Thymus (tissue), 11 donors: ENCODE data around the gene MNAT1. TPM values are rescaled to one million over a fixed set of nuclear protein-coding genes. Genes with fewer than 3 reads are reported as not detected.

Source experiments
- DNase-seq, 9 donors: peaks; one replicate each; pipeline ENCODE4 v3.0.0-alpha.2; 2013; ENCODE audit warnings: low spot score in 9 of 9, low read depth in 6 of 9, missing footprints in 1 of 9
- H3K27ac ChIP-seq, 2 donors: one replicate each; pipeline ENCODE4 v1.5.1; 2013; ENCODE audit warnings: control low read depth in 1 of 2, low read depth in 1 of 2, low read length in 1 of 2, mild to moderate bottlenecking in 1 of 2, moderate library complexity in 1 of 2
- H3K27me3 ChIP-seq, 2 donors: one replicate each; pipeline ENCODE4 v1.5.1; 2013; ENCODE audit warnings: low read length in 1 of 2; ENCODE audit not compliant: control insufficient read depth in 2 of 2, insufficient read depth in 1 of 2
- H3K36me3 ChIP-seq, 2 donors: one replicate each; pipeline ENCODE4 v1.5.1; 2013; ENCODE audit warnings: low read length in 1 of 2, mild to moderate bottlenecking in 1 of 2, moderate library complexity in 1 of 2; ENCODE audit not compliant: control insufficient read depth in 2 of 2, insufficient read depth in 2 of 2
- H3K4me1 ChIP-seq, 2 donors: one replicate each; pipeline ENCODE4 v1.5.1; 2013; ENCODE audit warnings: low read length in 2 of 2; ENCODE audit not compliant: control insufficient read depth in 2 of 2, insufficient read depth in 2 of 2
- H3K4me3 ChIP-seq, 2 donors: one replicate each; pipeline ENCODE4 v1.5.1; 2013; ENCODE audit warnings: low read length in 2 of 2, control low read depth in 1 of 2, mild to moderate bottlenecking in 1 of 2
- H3K9me3 ChIP-seq, 2 donors: one replicate each; pipeline ENCODE4 v1.5.1; 2013; ENCODE audit warnings: low read length in 1 of 2, mild to moderate bottlenecking in 1 of 2; ENCODE audit not compliant: control insufficient read depth in 2 of 2, insufficient read depth in 1 of 2
- WGBS: extraction: QIAGEN DNeasy Blood & Tissue Kit; methylation state at CpG from one replicate; pipeline ENCODE4 v1.1.7; 2013; 5-methylcytosine and 5-hydroxymethylcytosine counted together
- polyA plus RNA-seq: library from polyadenylated mRNA; stranded (reverse); fragments of 200-250 nt; gene quantifications from one replicate; pipeline ENCODE4 v1.2.3, GENCODE V29; 2013
- total RNA-seq: library from RNA; stranded (reverse); fragments of 120-200 nt; gene quantifications from one replicate; pipeline ENCODE4 v1.2.4, GENCODE V29; 2013
- donor health status: healthy.

Gene MNAT1
- total and polyA plus RNA-seq, 2 donors = 35.6 to 64.0 TPM

DNA sequence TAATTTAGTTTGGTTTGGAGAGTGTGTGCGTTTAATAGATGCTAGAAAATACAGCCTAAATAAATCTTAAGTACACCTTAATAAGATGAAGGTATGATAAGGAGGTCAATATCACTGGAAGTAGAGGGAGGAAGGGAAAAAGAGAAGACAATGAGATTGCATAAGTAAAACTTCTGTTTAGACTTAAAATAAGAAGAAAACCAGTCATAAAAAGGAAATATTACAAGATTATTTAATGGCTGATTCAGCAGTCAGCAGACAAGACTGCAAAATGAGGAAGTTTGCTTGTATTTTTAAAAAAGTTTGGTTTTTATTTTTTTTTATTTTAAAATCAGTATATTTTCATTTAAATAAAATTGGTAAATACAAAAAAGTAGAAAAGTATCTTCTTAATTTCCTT lies 249.6 kb downstream of the MNAT1 start:
- H3K4me3 ChIP-seq = no peak overlapping the region
- H3K27me3 ChIP-seq = no peaks in the 10 kb centered on the region
- no peaks in the 10 kb centered on the region for H3K9me3 ChIP-seq
- peaks cover 9 to 12% of the 10 kb centered on the region in 2 donors for H3K36me3 ChIP-seq
- H3K4me1 ChIP-seq = peaks cover 7 to 16% of the 10 kb centered on the region in 2 donors
- no peak overlapping the region for H3K27ac ChIP-seq
- no peak for DNase-seq
- WGBS = 96% methylated on average over 1 of the region's 1 CpG

DNA sequence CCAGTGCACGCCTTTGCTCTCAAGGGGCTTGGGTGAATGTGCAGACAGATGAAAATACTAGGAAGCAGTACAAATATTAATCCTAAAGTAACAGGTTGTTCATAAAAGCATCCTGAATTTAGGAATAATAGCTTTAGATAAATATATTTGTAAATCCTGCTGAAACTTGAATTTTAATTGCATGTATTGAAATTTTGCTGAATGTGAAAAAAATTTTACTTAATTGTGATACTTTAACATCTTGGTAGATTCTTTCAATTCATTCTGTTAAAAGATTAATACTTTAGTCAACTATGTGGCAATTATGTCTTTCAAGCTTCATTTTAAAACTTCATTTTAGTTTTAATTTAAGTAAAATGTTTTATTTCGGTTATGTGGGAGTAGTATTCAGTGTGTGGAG lies 251.9 kb downstream of the MNAT1 start:
- no peaks in the 10 kb centered on the region for H3K27me3 ChIP-seq
- peaks cover 13 to 21% of the 10 kb centered on the region in 2 donors for H3K36me3 ChIP-seq
- H3K9me3 ChIP-seq = no peaks in the 10 kb centered on the region
- DNase-seq = no peak
- peaks cover 7 to 9% of the 10 kb centered on the region in 2 donors for H3K4me1 ChIP-seq
- no peak overlapping the region for H3K4me3 ChIP-seq
- WGBS = over 99% methylated on average over 2 of the region's 2 CpGs
- no peak overlapping the region for H3K27ac ChIP-seq

GRCh38 chr14:60989599-60989998 lies 255.0 kb downstream of the MNAT1 start:
- Histone ChIP-seq H3K36me3 (peaks cover 13 to 25% of the 10 kb centered on the region in 2 donors), H3K9me3 (no peaks in the 10 kb centered on the region), H3K27me3 (no peaks in the 10 kb centered on the region), H3K4me1 (no peaks in the 10 kb centered on the region), H3K4me3 (no peak overlapping the region), H3K27ac (no peak overlapping the region)
- WGBS = 94% methylated on average over 2 of the region's 2 CpGs
- DNase-seq = no peak

GRCh38 chr14:60998617-60999016 lies 264.1 kb downstream of the MNAT1 start:
- DNase-seq = no peak
- H3K27ac ChIP-seq = no peak overlapping the region
- H3K4me1 ChIP-seq = no peaks in the 10 kb centered on the region
- H3K36me3 ChIP-seq = no peaks in the 10 kb centered on the region
- no peaks in the 10 kb centered on the region for H3K9me3 ChIP-seq
- H3K27me3 ChIP-seq = no peaks in the 10 kb centered on the region
- 96% methylated on average over 9 of the region's 9 CpGs for WGBS
- no peak overlapping the region for H3K4me3 ChIP-seq

GRCh38 chr14:60999536-60999935 lies 265.0 kb downstream of the MNAT1 start:
- H3K4me1 ChIP-seq = no peaks in the 10 kb centered on the region
- no peak for DNase-seq
- H3K27ac ChIP-seq = no peak overlapping the region
- WGBS = over 99% methylated on average over 2 of the region's 2 CpGs
- H3K9me3 ChIP-seq = no peaks in the 10 kb centered on the region
- H3K27me3 ChIP-seq = no peaks in the 10 kb centered on the region
- H3K36me3 ChIP-seq = no peaks in the 10 kb centered on the region
- no peak overlapping the region for H3K4me3 ChIP-seq

GRCh38 chr14:61003571-61003970 lies 269.0 kb downstream of the MNAT1 start:
- Histone ChIP-seq H3K27ac (no peak overlapping the region), H3K4me3 (no peak overlapping the region), H3K9me3 (no peaks in the 10 kb centered on the region), H3K4me1 (no peaks in the 10 kb centered on the region), H3K36me3 (no peaks in the 10 kb centered on the region), H3K27me3 (no peaks in the 10 kb centered on the region)
- DNase-seq = no peak
- 97% methylated on average over 1 of the region's 1 CpG for WGBS

DNA sequence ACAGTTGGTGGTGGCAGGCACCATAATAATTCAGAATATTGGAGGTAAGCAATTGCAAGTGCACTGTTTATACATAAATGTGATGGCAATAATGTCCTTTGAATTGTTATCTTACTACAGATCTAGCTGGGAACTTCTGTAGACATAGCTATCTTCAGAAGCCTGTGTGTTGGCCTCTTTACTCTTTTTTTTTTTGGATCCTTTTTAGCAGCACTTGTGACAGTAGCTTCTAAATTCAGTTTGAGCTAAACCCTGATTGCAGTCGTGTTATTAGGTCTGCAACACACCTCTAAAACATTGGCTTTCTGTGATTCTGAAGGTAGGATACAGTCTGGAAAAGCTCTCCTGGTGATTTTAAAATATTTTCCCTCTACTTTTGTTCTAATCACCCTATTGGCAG lies 285.0 kb downstream of the MNAT1 start:
- WGBS = 84% methylated on average over 1 of the region's 1 CpG
- Histone ChIP-seq H3K9me3 (peaks cover 0 to 4% of the 10 kb centered on the region in 2 donors), H3K27ac (no peak overlapping the region), H3K4me1 (no peaks in the 10 kb centered on the region), H3K36me3 (no peaks in the 10 kb centered on the region), H3K4me3 (no peak overlapping the region), H3K27me3 (no peaks in the 10 kb centered on the region)
- no peak for DNase-seq

Other genes starting within 250 kb of the MNAT1 start
- gene C14orf39, start 248.7 kb upstream of the MNAT1 start, total RNA-seq = 0.24 TPM
- 0.66 TPM for gene C14orf39, start 248.7 kb upstream of the MNAT1 start, polyA plus RNA-seq
- gene SIX6, start 225.6 kb upstream of the MNAT1 start, total RNA-seq = under 0.01 TPM
- 0.05 TPM for gene SIX6, start 225.6 kb upstream of the MNAT1 start, polyA plus RNA-seq
- 13.4 TPM for gene SIX1, start 85.3 kb upstream of the MNAT1 start, total RNA-seq
- 21.4 TPM for gene SIX1, start 85.3 kb upstream of the MNAT1 start, polyA plus RNA-seq
- gene SIX4, start 10.4 kb upstream of the MNAT1 start, total RNA-seq = 3.5 TPM
- 2.3 TPM for gene SIX4, start 10.4 kb upstream of the MNAT1 start, polyA plus RNA-seq
- gene TRMT5, start 246.3 kb downstream of the MNAT1 start, total RNA-seq = 9.1 TPM
- gene TRMT5, start 246.3 kb downstream of the MNAT1 start, polyA plus RNA-seq = 6.3 TPM
- gene SLC38A6, start 246.5 kb downstream of the MNAT1 start, total RNA-seq = 10.1 TPM
- 27.0 TPM for gene SLC38A6, start 246.5 kb downstream of the MNAT1 start, polyA plus RNA-seq